ENCODE measurements around the gene EXOSC5. TPM values are rescaled to one million over a fixed set of nuclear protein-coding genes. Genes with fewer than 3 reads are reported as not detected.
A peak's percentile ranks its signal among the peaks of the same experiment; 100 is the strongest.

The EXOSC5 gene
- total and polyA plus RNA-seq, 2 of the 13 experiments (the other 11 are each of a cell fraction or from before 2014, with no cell fraction given) = 24.1 to 26.5 TPM

- TF ChIP-seq SNAI1 (CRISPR knock-in tag; IDR thresholded peaks at IDR 0.05; ENCODE audit: borderline replicate concordance) (no peak), GPBP1L1 (CRISPR knock-in tag; IDR thresholded peaks at IDR 0.05) (no peak)
Measured at GRCh38 chr19:41352609-41353465, 44.3 kb downstream of the EXOSC5 start (continued).

GRCh38 chr19:41352279-41352608, 44.9 kb downstream of the EXOSC5 start:
- peaks cover 12% of the 10 kb centered on the region; the same call in 1 of the 2 replicates for H4K20me1 ChIP-seq (ENCODE audit: insufficient read depth, low read length)
- H3K9me3 ChIP-seq (ENCODE audit: low read length) = no peaks in the 10 kb centered on the region
- CTCF ChIA-PET (ENCODE audit: low intra/inter-chr PET ratio, low total read pairs) = interaction anchor here (1.4 kb wide), 1 partner anchor 44 kb away, joined by 6 read pairs; no protein-coding TSS in a partner anchor
- intact Hi-C loops (cut with micrococcal nuclease; ENCODE audit: unreplicated experiment) = loop anchor here (1.0 to 2.0 kb wide), 2 partner anchors 11 to 27 kb away; no protein-coding TSS in a partner anchor
- peaks cover 29% of the 10 kb centered on the region for H3K79me2 ChIP-seq (ENCODE audit: insufficient read depth, low read length)
- no peak overlapping the region for H3K27ac ChIP-seq (ENCODE audit: extremely low read length, insufficient read depth, low read length)
- no peaks in the 10 kb centered on the region; a peak in 1 of 5 replicates for H3K27me3 ChIP-seq (ENCODE audit: control insufficient read depth in 1 of 2, insufficient read depth in 2 of 2, low read length in 2 of 2)
- H3K36me3 ChIP-seq (replicated peaks in 1 of 2; ENCODE audit: control insufficient read depth in 1 of 2, insufficient read depth in 2 of 2, low read length in 2 of 2) = peaks cover 6 to 10% of the 10 kb centered on the region in 2 experiments; a peak in 2 of 5 replicates
- ATAC-seq = no peak
- no peak overlapping the region for H2AFZ ChIP-seq (ENCODE audit: low read length)
- WGBS (ENCODE audit: low lambda C conversion rate) = 2% methylated on average over 12 of the region's 12 CpGs
- peak overlapping the region; percentile 90 to 95 (median 95) for H3K4me3 ChIP-seq (replicated peaks in 1 of 3; ENCODE audit: insufficient read depth in 1 of 3, low read depth in 2 of 3, low read length in 3 of 3)
- POLR2A ChIA-PET = interaction anchor here (1.1 to 3.1 kb wide), 11 partner anchors 11 to 126 kb away, joined by 3 to 73 read pairs (median 8); partner anchors contain the start of genes B3GNT8, B9D2, CCDC97 and DMAC2
- in situ Hi-C loops (cut with HindIII; ENCODE audit: extremely low pct_ligation_motif_present, low pct_unique_long_range_greater_than_20kb) = loop anchor here (5.0 kb wide), 1 partner anchor 40 kb away; the partner anchor contains the start of gene CCDC97
- BruUV-seq (replicated peaks) = no TSS peak
- peaks cover 32% of the 10 kb centered on the region for H3K4me1 ChIP-seq (ENCODE audit: insufficient read depth, low read length)
- no peak for FAIRE-seq
- DNase-seq (ENCODE audit: low spot score) = no peak
- peak overlapping the region; percentile 80 for H3K4me2 ChIP-seq (ENCODE audit: low read depth, low read length)
- H3K9ac ChIP-seq (ENCODE audit: insufficient read depth, low read depth, low read length) = peak overlapping the region; percentile 82
- TF ChIP-seq ZNF557 (CRISPR knock-in tag; IDR thresholded peaks at IDR 0.05) (0 out of 2 replicates have a peak, but pooled peaks have one; percentile 17), TFDP2 (CRISPR knock-in tag; IDR thresholded peaks at IDR 0.05) (no peak), ZNF639 (CRISPR knock-in tag; conservative IDR thresholded peaks at IDR 0.05) (no peak), CBX2 (IDR thresholded peaks at IDR 0.05; ENCODE audit: low read depth, low read length) (no peak), CBX2 (CRISPR knock-in tag; IDR thresholded peaks at IDR 0.05; ENCODE audit: low read depth) (no peak), STAG1 (CRISPR knock-in tag; IDR thresholded peaks at IDR 0.05) (peak; percentile 33; the same call in 1 of the 2 replicates), HMGXB3 (CRISPR knock-in tag; IDR thresholded peaks at IDR 0.05; ENCODE audit: borderline replicate concordance) (no peak), PRPF4 (IDR thresholded peaks at IDR 0.05; ENCODE audit: low read depth, low read length, poor library complexity, severe bottlenecking) (no peak)
